Kidney epithelial cell (primary cell): ENCODE data around the gene PXDN. TPM values are rescaled to one million over a fixed set of nuclear protein-coding genes. Genes with fewer than 3 reads are reported as not detected.

Experiments used
- DNase-seq: peaks from one replicate; pipeline ENCODE4 v3.0.0-alpha.2; 2010; ENCODE audit warnings: low read depth
- H3K27me3 ChIP-seq: 2 replicates; pipeline ENCODE4 v1.6.0; 2011; ENCODE audit warnings: low read length; ENCODE audit not compliant: control insufficient read depth, insufficient read depth
- H3K36me3 ChIP-seq: 2 replicates; pipeline ENCODE4 v1.5.1; 2011; ENCODE audit warnings: low read length; ENCODE audit not compliant: control insufficient read depth, insufficient read depth
- H3K4me3 ChIP-seq: 2 replicates; pipeline ENCODE4 v1.5.1; 2011; ENCODE audit warnings: low read depth, mild to moderate bottlenecking, control low read depth, low read length
- CTCF ChIP-seq: IDR thresholded peaks from 2 replicates; pipeline ENCODE4 v1.5.1; 2011; ENCODE audit warnings: mild to moderate bottlenecking, moderate library complexity, low read length, control low read depth, inconsistent platforms; ENCODE audit not compliant: insufficient read depth, poor library complexity, severe bottlenecking
- total RNA-seq: library from RNA; depleted of rRNA; stranded (reverse); fragments of >200 nt; gene quantifications from 2 replicates; pipeline ENCODE4 v1.2.3, GENCODE V29; 2015

Gene PXDN
- total RNA-seq, 1 donor from 2014 or later: 287 TPM

DNA sequence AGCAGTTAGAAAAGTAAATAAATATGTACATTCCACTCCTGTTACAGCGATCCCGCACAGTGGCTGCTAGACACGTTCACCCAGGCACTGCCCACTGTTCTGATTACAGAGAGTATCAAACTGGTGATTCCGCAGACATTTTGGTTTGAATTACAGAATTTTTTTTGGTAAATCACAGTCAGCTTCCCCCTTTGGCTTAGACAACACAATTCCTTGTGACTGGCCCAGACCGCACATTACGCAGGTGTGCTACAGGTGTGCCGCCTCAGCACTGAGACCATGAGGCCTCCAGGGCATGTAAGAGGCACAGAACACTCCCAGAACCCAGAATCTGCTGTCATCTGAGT, 112.3 kb downstream of the PXDN start:
- H3K27me3 ChIP-seq: no peaks in the 10 kb centered on the region
- H3K4me3 ChIP-seq: no peak overlapping the region
- no peak for TF ChIP-seq CTCF
- DNase-seq: no peak
- H3K36me3 ChIP-seq: peaks cover 1% of the 10 kb centered on the region

DNA sequence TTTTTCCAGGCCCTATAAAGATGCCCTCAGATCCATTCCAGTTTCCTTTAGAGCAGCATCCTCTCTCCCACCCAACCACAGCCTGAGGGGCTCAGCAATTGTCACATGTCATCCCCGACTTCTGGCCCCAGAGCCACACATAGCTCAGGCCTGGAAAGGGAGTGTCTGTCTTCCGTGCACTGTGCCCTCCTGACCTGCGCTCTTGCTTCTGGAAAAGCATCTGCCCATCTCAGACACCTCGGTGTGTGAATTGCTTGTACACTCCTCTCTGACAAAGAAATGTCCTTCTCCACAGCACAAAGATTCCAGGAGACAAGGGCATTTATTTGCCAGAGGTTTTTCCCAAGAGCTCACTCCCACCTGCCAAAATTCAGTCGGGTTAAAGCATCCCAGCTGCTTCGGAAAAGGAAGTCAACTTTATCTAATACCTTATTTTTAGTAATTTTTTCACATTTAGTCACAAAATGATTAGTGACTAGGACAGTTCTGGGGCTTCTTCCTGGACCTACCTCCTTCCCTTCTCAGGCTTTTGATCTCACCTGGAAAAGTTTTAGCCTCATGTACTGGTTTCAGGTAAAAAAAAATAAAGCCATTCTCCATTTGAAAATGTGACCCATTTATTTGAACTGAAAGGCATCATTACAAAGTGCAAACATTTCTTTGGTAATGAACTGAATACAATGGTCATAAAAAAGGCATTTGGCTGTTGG, 112.9 kb downstream of the PXDN start:
- no peak overlapping the region for H3K4me3 ChIP-seq
- no peaks in the 10 kb centered on the region for H3K27me3 ChIP-seq
- DNase-seq: no peak
- no peak for TF ChIP-seq CTCF
- H3K36me3 ChIP-seq: peaks cover 1% of the 10 kb centered on the region

DNA sequence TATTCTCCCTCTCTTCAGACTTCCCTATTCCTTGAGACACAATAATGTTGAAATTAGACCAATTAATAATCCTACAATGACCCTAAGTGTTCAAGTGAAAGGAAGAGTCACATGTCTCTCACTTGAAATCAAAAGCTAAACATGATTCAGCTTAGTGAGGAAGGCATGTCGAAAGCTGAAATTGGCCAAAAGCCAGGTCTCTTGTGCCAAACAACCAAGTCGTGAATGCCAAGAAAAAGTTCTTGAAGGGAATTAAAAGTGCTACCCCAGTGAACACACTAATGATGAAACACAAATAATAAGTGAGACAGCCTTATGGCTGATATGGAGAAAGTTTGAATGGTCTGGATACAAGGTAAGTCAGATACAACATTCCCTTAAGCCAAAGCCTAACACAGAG, 115.4 kb downstream of the PXDN start:
- DNase-seq: no peak
- Histone ChIP-seq H3K36me3 (peaks cover 1% of the 10 kb centered on the region), H3K27me3 (no peaks in the 10 kb centered on the region), H3K4me3 (no peak overlapping the region)
- TF ChIP-seq CTCF: no peak

GRCh38 chr2:1627628-1628381, 116.5 kb downstream of the PXDN start:
- no peak for TF ChIP-seq CTCF
- no peak for DNase-seq
- Histone ChIP-seq H3K36me3 (peaks cover 1% of the 10 kb centered on the region), H3K4me3 (no peak overlapping the region), H3K27me3 (no peaks in the 10 kb centered on the region)

- TF ChIP-seq CTCF: no peak
- peaks cover under 1% of the 10 kb centered on the region for H3K36me3 ChIP-seq
- no peak for DNase-seq
- no peak overlapping the region for H3K4me3 ChIP-seq
- H3K27me3 ChIP-seq: no peaks in the 10 kb centered on the region
These were observed 118.0 kb downstream of the PXDN start for GRCh38 chr2:1626271-1626681.
